Heart right ventricle (tissue), 16 donors: Measurements from ENCODE around the gene SDCBP2. TPM values are rescaled to one million over a fixed set of nuclear protein-coding genes. Genes with fewer than 3 reads are reported as not detected.
"Not testable (repeated sequence)": the region's sequence is repeated elsewhere in the genome, so short reads cannot be mapped to it uniquely, and the experiment has no call there.

Experiments
- ATAC-seq, 8 donors: fragments of 200-7000 bp; cut with Tn5 transposase; one replicate each; pipeline ENCODE4 v1.9.1; 2020; ENCODE audit warnings: mild to moderate bottlenecking in 8 of 8, moderate library complexity in 8 of 8, moderate number of reproducible peaks in 1 of 8
- DNase-seq, 2 donors: peaks; one replicate each; pipeline ENCODE4 v3.0.0-alpha.2; 2020
- H3K27ac ChIP-seq, 10 donors: fragments of 200-600 bp; sonication (generic) in 2 of 10; one replicate each; pipeline versions ENCODE4 v1.5.0 to v1.8.0; 2020 to 2022; ENCODE audit warnings: mild to moderate bottlenecking in 3 of 10
- H3K27me3 ChIP-seq, 7 donors: fragments of 200-600 bp; one replicate each; pipeline ENCODE4 v1.8.0; 2021 to 2022; ENCODE audit warnings: mild to moderate bottlenecking in 2 of 7
- H3K36me3 ChIP-seq, 9 donors: fragments of 200-600 bp; sonication (generic) in 1 of 9; one replicate each; pipeline versions ENCODE4 v1.5.0 to v1.8.0; 2020 to 2022; ENCODE audit warnings: mild to moderate bottlenecking in 2 of 9
- H3K4me1 ChIP-seq, 9 donors: fragments of 200-600 bp; sonication (generic) in 1 of 9; one replicate each; pipeline versions ENCODE4 v1.5.0 to v1.8.0; 2020 to 2022; ENCODE audit warnings: mild to moderate bottlenecking in 4 of 9
- H3K4me3 ChIP-seq, 10 donors: fragments of 200-600 bp; sonication (generic) in 2 of 10; one replicate each; pipeline versions ENCODE4 v1.5.0 to v1.8.0; 2020 to 2022; ENCODE audit warnings: mild to moderate bottlenecking in 7 of 10, moderate library complexity in 2 of 10
- H3K9me3 ChIP-seq, 11 donors: fragments of 200-600 bp in 10 of 11; sonication (generic) in 2 of 11; one replicate each; pipeline versions ENCODE4 v1.5.0 to v1.8.0; 2013 to 2022; ENCODE audit warnings: mild to moderate bottlenecking in 2 of 11, control low read depth in 1 of 11, moderate library complexity in 1 of 11
- CTCF ChIP-seq, 9 donors: fragments of 200-600 bp; sonication (generic) in 2 of 9; IDR thresholded peaks; one replicate each; pipeline versions ENCODE4 v1.5.0 to v1.8.0; 2021 to 2022; ENCODE audit warnings: antibody characterized with exemption in 9 of 9, mild to moderate bottlenecking in 5 of 9, moderate library complexity in 1 of 9
- WGBS, 2 donors: extraction: QIAGEN DNeasy Blood & Tissue Kit; methylation state at CpG; one replicate each; pipeline ENCODE4 v1.1.7; 2013; ENCODE audit warnings: inconsistent platforms in 1 of 2; 5-methylcytosine and 5-hydroxymethylcytosine counted together
- intact Hi-C, 10 donors: fragments of 100-400 bp; cut with DNase I; formaldehyde crosslinking; loops; one replicate each; pipeline versions ENCODE4 v1.11.1 to v1.14.2; 2022
- polyA plus RNA-seq, 2 donors: library from polyadenylated mRNA; stranded (reverse); fragments of 200-250 nt; gene quantifications; one replicate each; pipeline ENCODE4 v1.2.3, GENCODE V29; 2013
- total RNA-seq, 10 donors: library from RNA; stranded (reverse); fragmentation: NEBNext Ultra II Directional in 3 of 10; extraction: Animal tissue kit (Norgen Biotek cat#: 25700) in 3 of 10; gene quantifications; one replicate each; pipeline versions ENCODE4 v1.2.1 to v1.2.4, GENCODE V29; 2021 to 2023
- donor health status: Arrhythmogenic right ventricular cardiomyopathy.
- donor health status: ischemic (EF 13 %, LVEDD 7.1; RV severe dilation, severe dysfunction).
- donor health status: healthy with polysubstance abuse.
- donor health status: DM: no; HTN: yes; CAD: no.
- donor health status: DM: no; HTN: no; CAD: no.
- donor health status: ischemic (EF 25% LVEDD 6.9; RV normal size, moderate dysfunction).
- donor health status: ischemic (EF 25% LVEDD 5.7; RV mildly dilated, moderate dysfunction).
- donor health status: healthy.
- donor health status: DM: yes; HTN: yes; CAD: no.
- donor health status: Ischemic cardiomyopathy.
- donor health status: ischemic (EF 35%, LVEDD 5.7; RV mildly dilated, moderate dysfunction).
- donor health status: nonischemic (EF 11% LVEDD 7.7; RV severe dilation, severe dysfunction).
- donor health status: DM: yes; HTN: yes; CAD: no.
- donor health status: PGD.
- donor health status: ischemic (EF 29% LVEDD 5.4; RV normal size, mild dysfunction).
- donor health status: nonischemic (EF 23%, LVEDD 6.1; RV moderate dilation, normal function).

SDCBP2 gene
- total and polyA plus RNA-seq, 12 donors, result 0.62 to 4.3 (median 2.0) TPM

- no peaks in the 10 kb centered on the region for H3K27me3 ChIP-seq
- H3K4me1 ChIP-seq, result peaks cover 0 to 5% (median 0%) of the 10 kb centered on the region in 9 donors
- peaks cover 0 to 37% (median 4%) of the 10 kb centered on the region in 11 donors for H3K9me3 ChIP-seq
- H3K4me3 ChIP-seq, result no peak overlapping the region
- intact Hi-C loops, result no loop called here
- TF ChIP-seq CTCF (IDR thresholded peaks at IDR 0.05), result no peak
- peaks cover 0 to 8% (median 0%) of the 10 kb centered on the region in 9 donors for H3K36me3 ChIP-seq
- WGBS, 2 donors, result 94 to 98% methylated on average over 1 of the region's 1 CpG
- H3K27ac ChIP-seq, result no peak overlapping the region
- no peak for ATAC-seq
- DNase-seq, result no peak
Measured at GRCh38 chr20:1345756-1346093, 16.8 kb upstream of the SDCBP2 start.

- Histone ChIP-seq H3K27me3 (no peaks in the 10 kb centered on the region), H3K4me1 (peaks cover 0 to 5% (median 0%) of the 10 kb centered on the region in 9 donors), H3K27ac (no peak overlapping the region), H3K36me3 (peaks cover 0 to 3% (median 0%) of the 10 kb centered on the region in 9 donors), H3K9me3 (peaks cover 0 to 36% (median 4%) of the 10 kb centered on the region in 11 donors), H3K4me3 (no peak overlapping the region)
- intact Hi-C loops, result no loop called here
- no peak for DNase-seq
- 87 to 94% methylated on average over 4 of the region's 4 CpGs for WGBS, 2 donors
- ATAC-seq, result no peak
- no peak for TF ChIP-seq CTCF (IDR thresholded peaks at IDR 0.05)
Measured at GRCh38 chr20:1345030-1345755, 16.3 kb upstream of the SDCBP2 start.

GRCh38 chr20:1343446-1344124 is 14.6 kb upstream of the SDCBP2 start:
- WGBS, 2 donors, result 88 to 95% methylated on average over 8 of the region's 8 CpGs
- not testable (repeated sequence) for H3K27ac ChIP-seq, H3K4me3 ChIP-seq, ATAC-seq, H3K36me3 ChIP-seq, DNase-seq, H3K27me3 ChIP-seq
- Histone ChIP-seq H3K4me1 (peaks cover 0 to 13% (median 4%) of the 10 kb centered on the region in 9 donors), H3K9me3 (peaks cover 0 to 20% (median 4%) of the 10 kb centered on the region in 11 donors)
- intact Hi-C loops, result loop anchor here in 1 of 10 donors (5.0 kb wide), 1 partner anchor 471 kb away; no protein-coding TSS in a partner anchor

- Histone ChIP-seq H3K9me3 (peaks cover 0 to 2% (median 0%) of the 10 kb centered on the region in 11 donors), H3K27ac (no peak overlapping the region), H3K27me3 (no peaks in the 10 kb centered on the region), H3K4me1 (peaks cover 12 to 32% (median 23%) of the 10 kb centered on the region in 9 donors), H3K36me3 (no peaks in the 10 kb centered on the region), H3K4me3 (no peak overlapping the region)
- DNase-seq, result no peak
- TF ChIP-seq CTCF (IDR thresholded peaks at IDR 0.05), result no peak
- intact Hi-C loops, result loop anchor here in 1 of 10 donors (5.0 kb wide), 1 partner anchor 469 kb away; no protein-coding TSS in a partner anchor
- peak in 1 of 8 donors; percentile 21 for ATAC-seq
- 78 to 86% methylated on average over 5 of the region's 5 CpGs for WGBS, 2 donors
Measured at GRCh38 chr20:1341561-1342265, 12.8 kb upstream of the SDCBP2 start.
